Measurements from ENCODE around the gene GALT. TPM values are rescaled to one million over a fixed set of nuclear protein-coding genes. Genes with fewer than 3 reads are reported as not detected.

GALT gene
- total and polyA plus RNA-seq, 2 donors (not counting 1 experiment from before 2014, with no cell fraction given): 111 to 167 TPM

DNA sequence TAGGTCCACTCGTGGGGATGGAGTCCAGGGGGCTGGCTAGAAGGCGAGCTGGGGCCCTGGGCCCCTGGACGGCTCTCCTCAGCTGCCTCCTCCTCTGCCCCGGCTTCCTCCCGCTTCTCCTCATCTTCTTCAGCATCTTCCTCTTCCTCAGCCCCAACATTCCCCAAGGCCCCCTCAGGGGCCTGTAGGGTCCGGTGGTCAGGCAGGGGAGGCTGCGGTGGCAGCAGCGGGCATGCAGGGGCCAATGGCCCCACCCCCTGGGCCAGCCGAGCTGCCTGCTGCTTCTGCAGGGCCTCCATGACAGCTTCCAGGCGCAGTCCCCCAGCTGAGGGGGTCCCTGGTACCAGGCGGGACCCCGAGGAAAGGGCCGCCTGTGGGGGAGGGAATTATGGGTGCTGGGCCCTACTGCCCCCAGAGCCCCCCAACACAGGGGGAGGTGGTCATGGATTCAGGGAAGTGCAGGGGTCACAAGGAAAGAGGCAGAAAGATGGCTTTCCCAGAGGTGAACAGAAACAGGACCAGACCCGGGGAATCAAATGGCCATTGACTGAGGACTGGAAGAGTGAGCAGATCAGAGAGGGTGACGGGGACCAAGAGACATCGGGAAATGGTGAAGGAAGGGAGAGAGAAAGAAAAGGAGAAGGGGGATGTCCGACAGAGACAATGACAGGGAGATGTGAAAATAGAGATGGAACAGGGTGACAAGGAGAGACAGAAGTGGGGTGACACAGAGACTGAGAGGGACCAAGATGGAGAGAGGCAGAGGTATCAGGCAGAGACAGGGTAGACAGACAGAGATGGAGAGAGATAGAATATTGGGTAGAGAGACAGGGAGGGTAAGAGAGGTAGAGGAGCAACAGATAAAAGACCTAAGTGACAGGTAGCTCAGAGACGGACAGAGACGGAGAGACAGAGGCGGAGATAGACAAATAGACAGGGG is 18.5 kb upstream of the GALT start:
- H3K9me3 Mint-ChIP-seq (ENCODE audit: insufficient read depth): no peaks in the 10 kb centered on the region
- POLR2A ChIA-PET: no interaction called here

More for the DNA sequence above, 18.5 kb upstream of the GALT start:
- peaks cover 0 to 76% (median 57%) of the 10 kb centered on the region in 4 experiments for H3K27me3 ChIP-seq (replicated peaks in 1 of 4; ENCODE audit: control extremely low read depth in 1 of 4, control insufficient read depth in 3 of 4, insufficient read depth in 4 of 4, low read length in 3 of 4)
- TF ChIP-seq EZH2 (IDR thresholded peaks at IDR 0.05; ENCODE audit: borderline replicate concordance, insufficient read depth, low read depth, low read length, poor library complexity, severe bottlenecking): peak; percentile 84
- TF ChIP-seq, protein P1, sequence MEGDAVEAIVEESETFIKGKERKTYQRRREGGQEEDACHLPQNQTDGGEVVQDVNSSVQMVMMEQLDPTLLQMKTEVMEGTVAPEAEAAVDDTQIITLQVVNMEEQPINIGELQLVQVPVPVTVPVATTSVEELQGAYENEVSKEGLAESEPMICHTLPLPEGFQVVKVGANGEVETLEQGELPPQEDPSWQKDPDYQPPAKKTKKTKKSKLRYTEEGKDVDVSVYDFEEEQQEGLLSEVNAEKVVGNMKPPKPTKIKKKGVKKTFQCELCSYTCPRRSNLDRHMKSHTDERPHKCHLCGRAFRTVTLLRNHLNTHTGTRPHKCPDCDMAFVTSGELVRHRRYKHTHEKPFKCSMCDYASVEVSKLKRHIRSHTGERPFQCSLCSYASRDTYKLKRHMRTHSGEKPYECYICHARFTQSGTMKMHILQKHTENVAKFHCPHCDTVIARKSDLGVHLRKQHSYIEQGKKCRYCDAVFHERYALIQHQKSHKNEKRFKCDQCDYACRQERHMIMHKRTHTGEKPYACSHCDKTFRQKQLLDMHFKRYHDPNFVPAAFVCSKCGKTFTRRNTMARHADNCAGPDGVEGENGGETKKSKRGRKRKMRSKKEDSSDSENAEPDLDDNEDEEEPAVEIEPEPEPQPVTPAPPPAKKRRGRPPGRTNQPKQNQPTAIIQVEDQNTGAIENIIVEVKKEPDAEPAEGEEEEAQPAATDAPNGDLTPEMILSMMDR (IDR thresholded peaks at IDR 0.05): no peak
- peak overlapping the region; percentile 58 for H2AFZ ChIP-seq (ENCODE audit: insufficient read depth, low read depth, low read length, poor library complexity, severe bottlenecking)
- DNase-seq: no peak
- Mint-ChIP-seq H3K27me3 (peaks cover 61% of the 10 kb centered on the region), H3K27ac (peak overlapping the region; percentile 1), H3K4me3 (peak overlapping the region; percentile 85), H3K4me1 (peaks cover 22% of the 10 kb centered on the region)
- intact Hi-C loops (cut with micrococcal nuclease): loop anchor here (2.0 kb wide), 1 partner anchor 15 kb away; the partner anchor contains the start of gene RPP25L
- no peak for ATAC-seq (ENCODE audit: low read depth)
- peak overlapping the region; percentile 81 for H3K4me2 ChIP-seq (replicated peaks; ENCODE audit: low read depth, low read length, poor library complexity, severe bottlenecking)
- peak overlapping the region; percentile 53 for H3K9ac ChIP-seq (ENCODE audit: low read length)
- H3K27ac ChIP-seq (ENCODE audit: low read length in 2 of 2): no peak overlapping the region
- H3K36me3 ChIP-seq (replicated peaks in 1 of 2; ENCODE audit: control extremely low read depth in 1 of 2, control insufficient read depth in 1 of 2, extremely low read depth in 1 of 2, insufficient read depth in 2 of 2, low read length in 1 of 2): no peaks in the 10 kb centered on the region
- peaks cover 6% of the 10 kb centered on the region for H4K20me1 ChIP-seq (ENCODE audit: control insufficient read depth, insufficient read depth, low read length, poor library complexity, severe bottlenecking)
- WGBS (ENCODE audit: insufficient coverage): 37% methylated on average over 20 of the region's 20 CpGs
- peak overlapping the region in 3 of 5 experiments; percentile 38 to 57 (median 51) for H3K4me3 ChIP-seq (ENCODE audit: control extremely low read depth in 1 of 5, extremely low read depth in 1 of 5, insufficient read depth in 1 of 5, low read depth in 2 of 5, low read length in 4 of 5)
- peaks cover 0 to 30% (median 0%) of the 10 kb centered on the region in 3 donors for H3K9me3 ChIP-seq (ENCODE audit: control extremely low read depth in 1 of 3, control insufficient read depth in 2 of 3, insufficient read depth in 1 of 3, low read length in 2 of 3)
- CTCF ChIA-PET: interaction anchor here (1.0 kb wide), 1 partner anchor 8 kb away, joined by 3 read pairs; the partner anchor contains the start of gene DCTN3
- peaks cover 35 to 42% of the 10 kb centered on the region in 2 donors for H3K4me1 ChIP-seq (ENCODE audit: control insufficient read depth in 2 of 2, insufficient read depth in 2 of 2, low read length in 2 of 2)
- H3K79me2 ChIP-seq (ENCODE audit: control insufficient read depth, insufficient read depth, low read length): no peaks in the 10 kb centered on the region
